COLO829 (cell line): ENCODE data around the gene PLCB4.
"Not testable (repeated sequence)": the region's sequence is repeated elsewhere in the genome, so short reads cannot be mapped to it uniquely, and the experiment has no call there.

Experiments used
- DNase-seq: peaks from one replicate; pipeline ENCODE4 v3.0.0; 2012; ENCODE audit warnings: low spot score

The PLCB4 gene

GRCh38 chr20:9142809-9143208, 73.9 kb downstream of the PLCB4 start:
- no peak for DNase-seq

DNA sequence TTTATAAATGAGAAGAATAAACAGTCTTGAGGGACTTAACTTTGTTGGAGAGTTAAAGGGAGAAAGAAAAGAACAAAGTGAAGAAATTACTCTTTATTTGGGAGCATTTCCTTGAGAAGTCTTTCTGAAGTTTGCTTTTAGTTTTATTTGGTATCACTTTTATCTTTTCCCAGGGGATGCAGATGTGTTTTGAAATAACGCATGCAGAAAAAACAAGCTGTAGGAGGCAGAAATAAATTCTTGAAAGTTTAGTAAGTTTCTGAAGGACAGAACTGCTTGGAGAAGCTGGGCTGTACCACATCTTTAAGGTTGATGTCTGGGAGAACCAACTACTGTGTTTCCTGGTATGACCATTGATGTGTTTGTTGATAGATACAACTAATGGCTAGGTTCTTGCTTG, 75.0 kb downstream of the PLCB4 start:
- no peak for DNase-seq

DNA sequence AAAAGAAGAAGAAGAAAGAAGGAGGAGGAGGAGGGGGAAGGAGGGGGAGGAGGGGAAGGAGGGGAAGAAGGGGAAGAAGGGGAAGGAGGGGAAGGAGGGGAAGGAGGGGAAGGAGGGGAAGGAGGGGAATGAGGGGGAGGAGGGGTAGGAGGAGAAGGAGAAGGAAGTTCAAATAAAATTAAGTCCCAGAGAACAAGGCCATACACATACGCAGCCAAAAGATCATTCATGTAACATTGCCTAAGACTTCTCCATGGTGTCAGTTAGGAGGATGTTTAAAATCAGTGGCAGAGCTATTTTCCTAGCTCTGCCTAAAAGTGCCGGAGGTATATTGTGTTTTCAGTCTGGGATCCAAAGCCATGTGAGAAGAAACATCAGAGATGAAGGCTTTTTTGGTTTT, 75.8 kb downstream of the PLCB4 start:
- no peak for DNase-seq

DNA sequence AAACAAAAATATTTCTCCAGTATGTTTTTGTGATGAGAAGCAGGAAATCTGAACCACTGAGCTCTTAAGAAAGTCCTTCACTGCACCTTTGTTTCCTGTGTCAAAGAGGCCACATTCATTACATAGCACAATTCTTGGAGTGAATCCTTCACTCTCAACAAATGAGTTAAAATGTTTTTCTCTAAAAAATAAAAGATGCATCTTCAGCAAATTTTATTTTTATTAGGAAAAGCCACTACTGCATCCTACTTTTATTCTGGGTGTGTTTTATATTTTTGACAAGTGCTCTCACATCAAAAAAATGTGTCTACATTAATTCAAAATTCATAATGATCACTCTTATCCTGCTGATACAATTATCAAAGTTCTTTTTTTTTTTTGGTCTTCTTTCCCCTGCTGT, 76.3 kb downstream of the PLCB4 start:
- no peak for DNase-seq

- DNase-seq = no peak
Measured at GRCh38 chr20:9146649-9147048, 77.8 kb downstream of the PLCB4 start.

GRCh38 chr20:9147547-9148024, 78.7 kb downstream of the PLCB4 start:
- DNase-seq = no peak

- no peak for DNase-seq
Measured at GRCh38 chr20:9148291-9148690, 79.4 kb downstream of the PLCB4 start.

GRCh38 chr20:9149087-9149486, 80.2 kb downstream of the PLCB4 start:
- DNase-seq = no peak

- no peak for DNase-seq
Measured at GRCh38 chr20:9149796-9150195, 80.9 kb downstream of the PLCB4 start.

DNA sequence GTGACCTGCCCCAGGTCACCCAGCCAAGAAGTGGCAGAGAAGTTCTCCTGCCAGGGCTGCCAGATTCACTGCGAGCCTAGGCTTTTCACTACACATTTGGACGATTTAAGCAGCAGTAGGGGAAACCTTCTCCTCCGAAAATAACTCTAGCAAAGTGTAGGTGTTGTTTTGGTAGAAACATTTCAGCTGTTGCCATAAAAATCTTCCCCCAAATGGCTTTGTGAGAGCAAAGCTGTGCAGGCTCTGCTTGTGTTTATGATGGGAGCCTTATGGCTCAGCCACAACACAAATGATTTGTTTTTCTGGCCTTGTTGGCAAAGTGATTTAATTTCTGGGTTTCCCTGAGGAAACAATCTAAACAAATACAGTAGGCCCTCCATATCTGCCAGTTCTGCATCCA, 81.8 kb downstream of the PLCB4 start:
- no peak for DNase-seq

- not testable (repeated sequence) for DNase-seq
Measured at GRCh38 chr20:9152139-9152538, 83.3 kb downstream of the PLCB4 start.

DNA sequence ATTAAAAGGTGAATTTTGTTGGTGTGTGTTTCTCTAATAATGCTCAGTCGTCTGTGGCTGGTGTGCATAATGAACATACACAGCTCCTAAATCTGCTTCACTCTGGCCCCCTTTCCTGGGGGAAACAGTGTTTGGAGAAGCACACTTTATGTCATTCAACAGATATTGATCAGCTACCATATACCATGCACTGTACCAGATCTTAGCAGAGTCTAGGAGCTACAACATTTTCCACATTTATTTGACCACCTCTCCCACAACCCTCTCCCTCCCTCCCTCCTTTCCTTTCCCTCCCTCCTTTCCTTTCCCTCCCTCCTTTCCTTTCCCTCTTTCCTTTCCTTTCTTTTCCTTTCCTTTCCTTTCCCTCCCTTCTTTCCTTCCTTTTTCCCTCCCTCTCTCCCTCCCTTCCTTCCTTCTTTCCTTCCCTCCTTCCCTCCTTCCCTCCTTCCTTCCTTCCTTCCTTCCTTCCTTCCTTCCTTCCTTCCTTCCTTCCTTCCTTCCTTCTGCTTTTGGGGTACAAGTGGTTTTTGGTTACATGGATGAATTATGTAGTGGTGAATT, 85.7 kb downstream of the PLCB4 start:
- DNase-seq = no peak

DNA sequence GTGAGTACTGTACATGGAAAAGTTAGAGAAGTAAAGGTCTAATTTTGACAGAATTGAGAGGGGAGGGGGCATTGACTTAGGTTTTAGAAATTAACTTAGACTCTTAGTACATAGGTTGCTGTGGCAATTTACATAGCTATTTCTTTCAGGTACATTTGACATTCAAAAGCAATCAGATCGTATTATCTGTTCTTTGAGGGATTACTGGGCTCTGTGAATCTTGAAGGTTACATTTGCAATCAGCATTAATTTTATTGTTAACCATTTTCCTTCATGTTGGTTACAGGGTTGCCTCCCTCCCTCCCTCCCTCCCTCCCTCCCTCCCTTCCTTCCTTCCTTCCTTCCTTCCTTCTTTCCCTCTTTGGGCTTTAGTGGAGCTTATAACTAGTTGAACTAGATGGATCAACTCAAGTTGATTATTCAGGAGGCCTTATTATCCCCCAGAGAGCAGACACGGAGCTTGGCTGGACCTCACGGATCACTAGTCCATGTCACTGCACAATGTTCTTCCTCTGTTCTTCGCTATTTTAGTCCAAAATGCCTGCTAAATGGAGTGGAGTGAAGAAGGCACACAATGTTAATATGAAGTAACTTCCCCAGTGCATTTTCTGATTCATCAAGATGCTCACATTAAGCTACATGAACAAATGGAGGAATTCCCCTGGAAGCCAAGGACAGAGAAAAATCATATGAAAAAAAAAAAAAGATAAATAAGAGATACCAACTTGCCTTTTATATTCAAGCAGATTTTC, 87.8 kb downstream of the PLCB4 start:
- no peak for DNase-seq

GRCh38 chr20:9160331-9160730, 91.4 kb downstream of the PLCB4 start:
- no peak for DNase-seq

DNA sequence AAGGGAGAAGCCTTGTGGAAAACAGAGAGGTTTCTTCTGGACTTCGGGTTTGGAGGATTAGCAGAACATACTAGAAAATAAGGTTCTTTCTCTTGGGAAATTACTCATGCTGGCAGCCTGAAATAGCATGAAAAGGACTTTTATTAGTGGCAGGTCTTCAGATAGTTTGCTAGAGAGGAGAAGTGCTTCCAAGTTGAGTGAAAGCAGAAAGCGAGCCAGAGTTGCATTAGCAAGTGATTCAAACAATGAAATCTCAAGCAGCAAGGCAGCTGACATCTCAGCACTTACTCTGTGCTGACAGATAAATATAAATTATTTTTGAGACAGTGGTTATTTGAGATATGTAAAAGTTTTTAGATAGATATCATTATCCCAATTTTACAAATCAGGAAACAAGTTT, 91.9 kb downstream of the PLCB4 start:
- DNase-seq = peak; percentile 64

GRCh38 chr20:9161311-9161710, 92.4 kb downstream of the PLCB4 start:
- DNase-seq = no peak

- no peak for DNase-seq
Measured at GRCh38 chr20:9163251-9163650, 94.4 kb downstream of the PLCB4 start.

DNA sequence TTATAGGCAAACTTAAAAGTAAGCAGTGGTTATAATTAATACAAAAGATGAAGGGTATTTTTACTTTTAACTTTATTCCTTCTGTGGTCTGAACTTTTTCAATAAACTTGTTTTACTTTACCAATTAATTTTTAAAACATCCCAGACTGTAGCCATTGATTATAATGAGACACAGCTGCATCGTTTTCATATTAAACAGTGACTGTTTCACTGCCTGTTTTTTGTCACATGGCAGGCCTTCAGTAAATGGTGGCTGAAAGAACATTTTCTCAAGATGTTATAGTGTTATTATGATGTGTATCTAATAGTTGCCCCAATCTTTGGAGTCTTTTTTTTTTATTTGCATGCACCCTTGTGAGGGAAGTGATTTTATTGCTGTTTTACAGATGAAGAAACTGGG, 95.1 kb downstream of the PLCB4 start:
- no peak for DNase-seq

DNA sequence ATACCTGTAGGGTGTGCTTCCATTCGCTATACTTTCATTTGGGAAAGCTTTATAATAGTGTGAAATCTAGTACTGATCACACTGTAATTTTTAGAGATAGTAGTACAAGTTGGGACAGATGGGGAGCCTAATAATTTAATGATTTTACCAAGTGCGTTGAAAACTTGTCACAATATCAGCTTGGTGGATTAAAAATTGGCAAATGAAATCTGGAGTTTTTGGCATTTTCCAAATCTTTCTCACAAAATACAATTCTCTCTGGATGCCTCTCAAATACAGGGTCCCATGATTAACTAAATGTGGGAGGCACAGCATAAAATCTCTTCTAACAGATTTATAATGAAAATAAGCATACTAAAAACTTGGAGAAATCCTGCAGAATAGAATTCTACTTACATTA, 96.4 kb downstream of the PLCB4 start:
- no peak for DNase-seq

DNA sequence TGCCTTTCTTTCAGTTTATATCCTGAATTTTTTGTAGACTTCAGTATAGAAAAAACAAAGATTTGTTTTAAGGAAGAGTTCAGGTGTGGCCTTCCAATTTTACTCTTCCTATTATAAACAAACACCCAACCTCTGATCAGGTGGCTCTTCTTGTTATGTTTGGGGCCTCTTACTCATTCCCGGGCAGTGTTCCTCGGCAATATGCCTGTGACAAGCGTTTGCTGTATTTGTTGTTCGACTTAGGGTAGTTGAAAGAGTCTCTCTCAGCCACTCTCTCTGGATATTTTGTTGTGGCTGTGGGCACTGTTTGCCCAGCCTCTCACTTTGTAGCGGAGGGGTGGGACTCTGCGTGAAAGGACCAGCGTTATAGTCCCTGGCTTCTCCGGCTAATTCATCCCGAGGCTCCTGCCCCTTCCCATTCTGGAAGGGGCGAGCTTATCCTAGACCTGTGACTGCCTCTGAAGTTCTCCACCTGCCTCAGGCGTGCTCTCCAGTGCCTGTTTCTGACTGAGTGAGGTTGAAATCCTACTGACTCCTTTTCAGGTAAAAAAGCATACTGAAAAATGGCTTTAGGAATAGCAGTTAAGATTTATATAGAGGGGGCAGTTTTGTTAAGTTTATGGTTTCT, 97.4 kb downstream of the PLCB4 start:
- DNase-seq = no peak

DNA sequence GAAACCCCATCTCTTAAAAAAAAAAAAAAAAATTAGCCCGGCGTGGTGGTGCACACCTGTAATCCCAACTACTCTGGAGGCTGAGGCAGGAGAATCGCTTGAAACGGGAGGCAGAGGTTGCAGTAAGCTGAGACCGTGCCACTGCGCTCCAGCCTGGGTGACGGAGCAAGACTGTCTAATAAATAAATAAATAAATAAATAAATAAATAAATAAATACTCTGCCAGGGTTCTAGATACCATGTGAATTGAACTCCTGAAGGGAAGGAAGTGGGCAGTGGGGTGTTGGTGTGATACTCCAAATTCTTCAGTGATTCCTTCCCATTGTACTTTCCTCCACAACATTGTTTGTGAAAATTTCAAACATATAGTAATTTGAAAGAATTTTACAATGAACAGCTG, 100.5 kb downstream of the PLCB4 start:
- DNase-seq = no peak

GRCh38 chr20:9172851-9173250, 104.0 kb downstream of the PLCB4 start:
- DNase-seq = peak; percentile 48

DNA sequence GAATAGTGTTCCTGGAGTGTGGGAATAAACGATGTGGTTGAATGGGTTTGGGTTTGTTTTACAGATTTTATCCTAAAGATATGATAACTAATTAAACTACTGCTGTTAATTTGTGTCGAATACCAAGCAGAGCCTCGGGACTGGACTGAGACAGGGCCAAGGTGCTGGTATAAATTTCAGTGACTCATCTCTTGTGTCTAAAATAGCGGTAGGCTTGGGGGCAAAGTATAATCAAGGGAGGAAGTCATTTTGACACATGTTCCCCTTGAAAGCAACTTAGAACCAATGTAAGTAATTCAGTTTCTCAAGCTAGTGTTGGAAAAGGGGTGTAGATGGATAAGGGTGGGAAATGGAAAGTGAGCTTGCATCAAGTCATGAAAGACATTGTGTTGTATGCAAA, 108.4 kb downstream of the PLCB4 start:
- no peak for DNase-seq
